A673 (cell line): ENCODE measurements around the gene PYM1.

Source experiments
- CTCF ChIP-seq: fragments of 300-800, 200-600 bp; sonication (generic); conservative IDR thresholded peaks from 2 replicates; pipeline ENCODE4 v1.5.1; 2017; ENCODE audit warnings: low read depth, mild to moderate bottlenecking, antibody characterized with exemption, low read length, moderate library complexity, mixed read lengths
- EZH2 ChIP-seq: fragments of 200-600 bp; sonication (generic); IDR thresholded peaks from 2 replicates; pipeline ENCODE4 v1.6.1; 2017; ENCODE audit warnings: borderline replicate concordance, low read depth, mild to moderate bottlenecking, mixed read lengths, antibody characterized with exemption, low read length; ENCODE audit not compliant: poor library complexity, severe bottlenecking

GRCh38 chr12:55932551-55932910 lies 4.8 kb upstream of the PYM1 start:
- TF ChIP-seq CTCF (no peak), EZH2 (no peak)
